B cell (primary cell): ENCODE data around the gene EXOC4.

Experiments
- CTCF ChIP-seq: fragments of 200-600 bp; IDR thresholded peaks from one replicate; pipeline ENCODE4 v1.8.0; 2022; ENCODE audit warnings: antibody characterized with exemption, mild to moderate bottlenecking
- EZH2 ChIP-seq: IDR thresholded peaks from 2 replicates; pipeline ENCODE4 v1.6.1; 2012; ENCODE audit warnings: borderline replicate concordance, low read depth, mild to moderate bottlenecking, moderate library complexity, low read length; ENCODE audit not compliant: insufficient read depth, poor library complexity, severe bottlenecking

- TF ChIP-seq CTCF (no peak), EZH2 (no peak)
These were observed 555.6 kb downstream of the EXOC4 start for GRCh38 chr7:133808493-133808866.
